Raji (cell line): ENCODE measurements around the gene TACC2.

Source experiments
- POLR2A ChIP-seq: IDR thresholded peaks from 2 replicates; pipeline ENCODE4 v1.6.1; 2011; ENCODE audit warnings: low read depth, low read length, control low read depth; ENCODE audit not compliant: insufficient read depth

Gene TACC2

GRCh38 chr10:122282909-122283308, 293.9 kb downstream of the TACC2 start:
- TF ChIP-seq POLR2A: no peak

GRCh38 chr10:122285506-122286444, 296.8 kb downstream of the TACC2 start:
- TF ChIP-seq POLR2A: no peak

- no peak for TF ChIP-seq POLR2A
Measured at GRCh38 chr10:122286867-122287266, 297.9 kb downstream of the TACC2 start.

GRCh38 chr10:122287570-122287969, 298.6 kb downstream of the TACC2 start:
- no peak for TF ChIP-seq POLR2A

GRCh38 chr10:122288262-122288661, 299.3 kb downstream of the TACC2 start:
- no peak for TF ChIP-seq POLR2A

- no peak for TF ChIP-seq POLR2A
Measured at GRCh38 chr10:122288917-122289316, 300.0 kb downstream of the TACC2 start.

GRCh38 chr10:122290334-122290733, 301.4 kb downstream of the TACC2 start:
- no peak for TF ChIP-seq POLR2A

- TF ChIP-seq POLR2A: no peak
Measured at GRCh38 chr10:122290833-122291532, 302.0 kb downstream of the TACC2 start.

GRCh38 chr10:122291739-122292138, 302.8 kb downstream of the TACC2 start:
- no peak for TF ChIP-seq POLR2A

GRCh38 chr10:122292376-122292775, 303.4 kb downstream of the TACC2 start:
- TF ChIP-seq POLR2A: no peak

GRCh38 chr10:122293156-122293960, 304.4 kb downstream of the TACC2 start:
- no peak for TF ChIP-seq POLR2A

GRCh38 chr10:122293961-122294380, 305.0 kb downstream of the TACC2 start:
- no peak for TF ChIP-seq POLR2A

- no peak for TF ChIP-seq POLR2A
Measured at GRCh38 chr10:122294511-122295450, 305.8 kb downstream of the TACC2 start.

- no peak for TF ChIP-seq POLR2A
Measured at GRCh38 chr10:122295451-122295809, 306.5 kb downstream of the TACC2 start.
